Stomach (tissue), 9 donors: Measurements from ENCODE around the gene PDPK1. TPM values are rescaled to one million over a fixed set of nuclear protein-coding genes. Genes with fewer than 3 reads are reported as not detected.

Experiments
- DNase-seq, 2 donors: peaks; one replicate each; pipeline versions ENCODE4 v3.0.0 to v3.0.0-alpha.2; 2013 to 2019
- H3K27ac ChIP-seq, 5 donors: fragments of 200-600 bp in 4 of 5; sonication (generic) in 4 of 5; one replicate each; pipeline ENCODE4 v1.5.1; 2013 to 2019; ENCODE audit warnings: mild to moderate bottlenecking in 1 of 5, moderate library complexity in 1 of 5
- H3K27me3 ChIP-seq, 3 donors: fragments of 200-600 bp; sonication (generic); one replicate each; pipeline ENCODE4 v1.5.1; 2017 to 2019; ENCODE audit warnings: mixed run types in 1 of 3
- H3K36me3 ChIP-seq, 4 donors: fragments of 200-600 bp; sonication (generic); 1 replicate in 3 of 4; 2 replicates in 1 of 4; pipeline ENCODE4 v1.5.1; 2016 to 2019
- H3K4me1 ChIP-seq, 4 donors: fragments of 200-600 bp; sonication (generic); one replicate each; pipeline ENCODE4 v1.5.1; 2016 to 2019
- H3K4me3 ChIP-seq, 4 donors: fragments of 200-600 bp; sonication (generic) in 3 of 4; one replicate each; pipeline ENCODE4 v1.5.1; 2016 to 2019; ENCODE audit warnings: mild to moderate bottlenecking in 1 of 4
- H3K9me3 ChIP-seq, 4 donors: fragments of 200-600 bp; sonication (generic); one replicate each; pipeline ENCODE4 v1.5.1; 2016 to 2019
- CTCF ChIP-seq, 7 experiments: fragments of 450-650 bp in 4 of 7; fragments of 200-600 bp in 3 of 7; sonication (generic) in 3 of 7; IDR thresholded peaks; one replicate each; pipeline ENCODE4 v1.5.1; 2016 to 2019; ENCODE audit warnings: antibody characterized with exemption in 7 of 7, control low read depth in 2 of 7, mild to moderate bottlenecking in 1 of 7
- EP300 ChIP-seq: sonication (generic); formaldehyde crosslinking; IDR thresholded peaks from one replicate; pipeline ENCODE4 v1.6.1; 2017; ENCODE audit warnings: antibody characterized with exemption
- POLR2A ChIP-seq, 4 donors: fragments of 450-650 bp; IDR thresholded peaks; one replicate each; pipeline ENCODE4 v1.6.1; 2016; ENCODE audit warnings: antibody characterized with exemption in 4 of 4, control low read depth in 2 of 4, mild to moderate bottlenecking in 1 of 4, moderate library complexity in 1 of 4
- POLR2AphosphoS5 ChIP-seq, 3 donors: sonication (generic); formaldehyde crosslinking; IDR thresholded peaks; one replicate each; pipeline ENCODE4 v1.6.1; 2016; ENCODE audit warnings: antibody characterized with exemption in 3 of 3
- WGBS, 5 donors: extraction: QIAGEN DNeasy Blood & Tissue Kit in 3 of 5; methylation state at CpG; one replicate each; pipeline versions ENCODE4 v1.1.5 to v1.1.7; 2013 to 2018; 5-methylcytosine and 5-hydroxymethylcytosine counted together
- intact Hi-C: fragments of 100-400 bp; cut with DNase I; formaldehyde crosslinking; loops from one replicate; pipeline ENCODE4 v1.15.1; 2023; ENCODE audit warnings: low total_unique reads
- polyA plus RNA-seq, 3 donors: library from polyadenylated mRNA; stranded (reverse); fragments of 200-250 nt; gene quantifications; one replicate each; pipeline ENCODE4 v1.2.3, GENCODE V29; 2013
- total RNA-seq, 5 donors: library from RNA; depleted of rRNA; stranded (reverse); fragments of >200 nt; gene quantifications; one replicate each; pipeline versions ENCODE4 v1.1.0 to v1.2.3, GENCODE V29; 2014 to 2016
- donor health status: healthy with polysubstance abuse.
- donor health status: Bipolar disorder and iron deficiency.
- donor health status: healthy.

Gene PDPK1
- total and polyA plus RNA-seq, 8 donors = 7.0 to 86.9 (median 23.6) TPM

- peak; percentile 91 to 98 for DNase-seq
- H3K27me3 ChIP-seq = no peaks in the 10 kb centered on the region
- peak within 1 kb of the TSS; percentile 81 to 99 (median 99) for H3K27ac ChIP-seq
- intact Hi-C loops = no loop called here
- peaks cover 55 to 85% (median 67%) of the 10 kb centered on the region in 4 donors for H3K4me1 ChIP-seq
- no peaks in the 10 kb centered on the region for H3K9me3 ChIP-seq
- peak within 1 kb of the TSS; percentile 61 to 75 (median 72) for H3K4me3 ChIP-seq
- H3K36me3 ChIP-seq = peaks cover 12 to 47% (median 41%) of the 10 kb centered on the region in 4 donors
- TF ChIP-seq POLR2AphosphoS5 (IDR thresholded peaks at IDR 0.05) (peak; percentile 71 to 96 (median 75)), EP300 (no peak)
- WGBS, 5 donors = 0 to 3% (median 0%) methylated on average over 16 to 83 of the region's 83 CpGs
Measured at GRCh38 chr16:2520097-2520783, 17.6 kb upstream of the PDPK1 start, which contains the start of gene AMDHD2. Gene AMDHD2, plus strand, starts transcription at chr16:2520371. Its CDS starts 88 bp downstream, at chr16:2520459.

- WGBS, 5 donors = 14 to 35% (median 17%) methylated on average over 19 to 41 of the region's 41 CpGs
- peaks cover 17 to 54% (median 47%) of the 10 kb centered on the region in 4 donors for H3K36me3 ChIP-seq
- H3K9me3 ChIP-seq = no peaks in the 10 kb centered on the region
- H3K4me1 ChIP-seq = peaks cover 48 to 85% (median 60%) of the 10 kb centered on the region in 4 donors
- H3K27ac ChIP-seq = peak overlapping the region; percentile 59 to 99 (median 99)
- H3K4me3 ChIP-seq = peak overlapping the region; percentile 61 to 75 (median 72)
- peak; percentile 50 to 67 for DNase-seq
- no peaks in the 10 kb centered on the region for H3K27me3 ChIP-seq
- TF ChIP-seq POLR2A (IDR thresholded peaks at IDR 0.05) (no peak), CTCF (IDR thresholded peaks at IDR 0.05) (no peak), POLR2AphosphoS5 (IDR thresholded peaks at IDR 0.05) (no peak), EP300 (no peak)
- intact Hi-C loops = no loop called here
Measured at GRCh38 chr16:2520784-2521531, 16.9 kb upstream of the PDPK1 start.

- peaks cover 30 to 80% (median 73%) of the 10 kb centered on the region in 4 donors for H3K36me3 ChIP-seq
- TF ChIP-seq POLR2AphosphoS5 (IDR thresholded peaks at IDR 0.05) (no peak), CTCF (IDR thresholded peaks at IDR 0.05) (no peak), POLR2A (IDR thresholded peaks at IDR 0.05) (no peak), EP300 (no peak)
- intact Hi-C loops = no loop called here
Measured at GRCh38 chr16:2523801-2524231, 14.0 kb upstream of the PDPK1 start.

GRCh38 chr16:2524339-2524938 is 13.4 kb upstream of the PDPK1 start:
- no peak overlapping the region for H3K4me3 ChIP-seq
- intact Hi-C loops = no loop called here
- WGBS, 5 donors = 71 to 87% (median 82%) methylated on average over 9 of the region's 9 CpGs
- H3K27me3 ChIP-seq = no peaks in the 10 kb centered on the region
- H3K9me3 ChIP-seq = no peaks in the 10 kb centered on the region
- TF ChIP-seq EP300 = no peak
- no peak for TF ChIP-seq POLR2A (IDR thresholded peaks at IDR 0.05)
- H3K4me1 ChIP-seq = peaks cover 13 to 57% (median 26%) of the 10 kb centered on the region in 4 donors
- H3K36me3 ChIP-seq = peaks cover 33 to 80% (median 75%) of the 10 kb centered on the region in 4 donors
- no peak overlapping the region for H3K27ac ChIP-seq
- no peak for DNase-seq

More at GRCh38 chr16:2523801-2524231, 14.0 kb upstream of the PDPK1 start:
- no peak overlapping the region for H3K27ac ChIP-seq
- no peaks in the 10 kb centered on the region for H3K27me3 ChIP-seq
- H3K4me3 ChIP-seq = no peak overlapping the region
- H3K9me3 ChIP-seq = no peaks in the 10 kb centered on the region
- H3K4me1 ChIP-seq = peaks cover 20 to 63% (median 32%) of the 10 kb centered on the region in 4 donors
- WGBS, 5 donors = 78 to 89% (median 87%) methylated on average over 6 of the region's 6 CpGs
- DNase-seq = no peak

GRCh38 chr16:2526135-2526534 is 11.7 kb upstream of the PDPK1 start:
- Histone ChIP-seq H3K27me3 (no peaks in the 10 kb centered on the region), H3K9me3 (no peaks in the 10 kb centered on the region), H3K4me1 (peaks cover 6 to 54% (median 16%) of the 10 kb centered on the region in 4 donors), H3K36me3 (peaks cover 33 to 86% (median 79%) of the 10 kb centered on the region in 4 donors), H3K4me3 (no peak overlapping the region), H3K27ac (peak overlapping the region in 1 of 5 donors; percentile 27)
- WGBS, 5 donors = 81 to 95% (median 88%) methylated on average over 8 of the region's 8 CpGs
- TF ChIP-seq CTCF (IDR thresholded peaks at IDR 0.05) = no peak
- TF ChIP-seq POLR2A (IDR thresholded peaks at IDR 0.05) = no peak
- no peak for TF ChIP-seq POLR2AphosphoS5 (IDR thresholded peaks at IDR 0.05)
- no peak for DNase-seq
- intact Hi-C loops = no loop called here
